HG03060 (cell line): Measurements from ENCODE around the gene LRMDA.

Source experiments
- ATAC-seq: cut with Tn5 transposase; IDR thresholded peaks from one replicate; pipeline ENCODE4 v1.9.1; 2021; ENCODE audit warnings: low read depth, moderate number of reproducible peaks; ENCODE audit not compliant: unreplicated experiment

Gene LRMDA

DNA sequence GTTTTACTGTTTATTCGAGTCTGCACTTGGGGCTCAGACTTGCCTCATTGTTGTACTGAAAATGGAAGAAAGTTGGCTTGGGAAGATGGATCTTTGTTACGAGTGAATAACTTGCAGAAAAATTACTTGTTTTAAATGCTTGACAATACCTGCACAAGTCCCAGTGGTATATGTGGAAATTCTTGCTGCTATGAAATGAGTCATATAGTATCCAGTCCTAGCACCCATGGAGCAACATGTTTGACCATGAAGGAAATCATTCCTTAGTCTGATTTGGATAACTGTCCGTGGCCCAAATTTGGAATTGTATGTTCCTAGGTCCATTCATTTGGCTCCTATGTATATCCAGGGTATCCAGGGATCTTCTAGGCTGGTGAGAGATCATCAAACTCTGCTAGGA, 1109.4 kb downstream of the LRMDA start:
- ATAC-seq = no peak

DNA sequence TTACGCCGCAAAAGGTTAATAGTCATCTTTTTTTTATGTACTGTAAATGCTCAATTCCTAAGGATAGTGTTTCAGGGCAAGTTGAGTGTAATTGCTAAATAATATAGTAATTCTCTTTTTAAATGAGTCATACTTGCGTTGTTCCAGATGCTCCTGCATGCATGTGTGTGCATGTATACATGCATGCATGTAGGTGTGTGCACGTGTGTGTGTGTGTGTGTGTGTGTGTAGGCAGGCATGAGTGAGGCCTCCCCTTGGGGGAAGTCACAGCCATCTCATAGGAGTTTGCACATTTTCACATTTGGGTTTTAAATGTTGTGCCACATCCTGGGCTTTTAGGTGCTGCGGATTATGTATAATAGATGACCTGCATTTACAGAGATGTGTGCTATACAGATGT, 1110.4 kb downstream of the LRMDA start:
- ATAC-seq = no peak

DNA sequence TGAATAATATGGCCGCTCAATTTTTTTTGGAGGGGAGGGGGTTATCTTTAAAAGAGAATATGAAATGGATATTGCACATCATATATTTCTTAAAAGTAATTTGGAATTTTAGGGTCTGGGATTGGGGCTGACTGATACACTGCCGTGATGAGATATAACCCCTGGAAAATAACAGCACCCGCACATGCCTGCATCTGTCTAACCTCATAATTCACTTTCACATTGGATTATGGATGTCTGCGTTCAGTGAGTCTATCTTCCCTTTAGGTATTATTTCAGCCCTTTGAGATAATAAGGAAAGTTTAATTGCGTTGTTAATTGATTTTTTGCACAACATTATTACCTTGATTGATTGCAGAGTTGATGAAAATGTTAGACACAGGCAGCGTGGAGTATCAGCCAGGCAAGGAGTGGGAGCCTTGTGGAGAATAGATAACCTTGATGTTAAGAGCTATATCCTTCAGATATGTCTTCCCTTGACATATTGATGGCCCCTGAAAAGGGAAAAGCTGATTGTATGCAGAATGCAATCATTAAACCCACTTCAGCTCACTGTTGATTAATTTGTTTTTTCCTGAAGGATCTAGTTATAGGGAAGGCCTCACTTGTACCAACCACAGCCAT, 1111.0 kb downstream of the LRMDA start:
- no peak for ATAC-seq

DNA sequence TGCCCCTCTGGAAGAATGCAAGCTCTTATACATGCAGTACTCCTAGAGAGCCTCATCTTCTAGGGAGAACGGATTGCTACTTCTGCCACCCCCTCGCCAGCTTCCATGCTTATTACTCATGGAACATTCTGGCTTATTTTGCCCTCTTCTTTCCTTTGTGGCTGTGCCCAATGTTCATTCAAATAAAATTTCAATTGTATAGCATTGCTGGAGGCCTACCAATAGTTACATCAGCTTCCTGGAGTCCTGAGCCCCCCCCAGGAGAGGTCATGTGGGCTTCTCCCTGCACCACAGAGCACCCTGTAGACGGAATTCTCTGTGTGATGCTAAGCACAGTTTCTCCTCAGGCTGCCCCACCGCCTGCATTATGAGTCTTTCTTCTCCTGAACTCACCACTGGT, 1112.2 kb downstream of the LRMDA start:
- ATAC-seq = no peak

DNA sequence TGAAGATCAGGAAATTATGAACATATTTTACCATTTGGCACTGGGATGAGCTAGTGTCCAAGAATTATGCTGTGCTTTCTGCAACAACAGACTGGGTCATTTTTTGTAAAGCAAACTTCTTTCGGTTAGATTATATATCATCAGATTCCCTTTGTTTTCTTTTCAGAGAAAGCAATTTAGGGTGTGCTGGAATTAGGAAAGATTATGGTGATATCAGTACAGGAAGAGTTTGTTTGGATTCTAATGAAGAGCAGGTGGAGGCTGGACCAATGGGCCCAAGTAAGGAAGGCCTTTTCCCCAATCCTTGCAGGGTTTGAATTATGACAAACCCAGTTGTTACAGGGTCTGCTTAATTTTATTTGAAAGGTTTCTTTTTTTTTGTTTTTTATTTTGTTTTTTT, 1113.4 kb downstream of the LRMDA start:
- no peak for ATAC-seq

DNA sequence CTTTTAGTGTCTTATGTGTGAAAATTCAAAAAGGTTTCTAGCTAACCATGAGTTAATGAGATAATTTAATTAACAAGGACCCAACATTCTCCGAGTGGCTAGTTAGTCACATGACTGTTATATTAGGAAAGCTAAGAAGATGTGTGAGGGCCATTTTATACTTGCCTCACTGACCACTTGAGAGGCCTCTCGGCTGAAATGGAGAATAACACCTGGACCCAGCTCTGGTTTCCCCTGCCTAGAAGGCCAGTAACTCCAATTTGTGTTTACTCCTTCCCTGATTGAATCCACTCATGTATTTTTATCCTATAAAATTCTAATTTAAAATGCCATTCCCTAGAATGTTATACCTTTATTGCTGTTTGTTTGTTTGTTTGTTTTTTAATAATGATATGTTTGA, 1115.0 kb downstream of the LRMDA start:
- no peak for ATAC-seq

DNA sequence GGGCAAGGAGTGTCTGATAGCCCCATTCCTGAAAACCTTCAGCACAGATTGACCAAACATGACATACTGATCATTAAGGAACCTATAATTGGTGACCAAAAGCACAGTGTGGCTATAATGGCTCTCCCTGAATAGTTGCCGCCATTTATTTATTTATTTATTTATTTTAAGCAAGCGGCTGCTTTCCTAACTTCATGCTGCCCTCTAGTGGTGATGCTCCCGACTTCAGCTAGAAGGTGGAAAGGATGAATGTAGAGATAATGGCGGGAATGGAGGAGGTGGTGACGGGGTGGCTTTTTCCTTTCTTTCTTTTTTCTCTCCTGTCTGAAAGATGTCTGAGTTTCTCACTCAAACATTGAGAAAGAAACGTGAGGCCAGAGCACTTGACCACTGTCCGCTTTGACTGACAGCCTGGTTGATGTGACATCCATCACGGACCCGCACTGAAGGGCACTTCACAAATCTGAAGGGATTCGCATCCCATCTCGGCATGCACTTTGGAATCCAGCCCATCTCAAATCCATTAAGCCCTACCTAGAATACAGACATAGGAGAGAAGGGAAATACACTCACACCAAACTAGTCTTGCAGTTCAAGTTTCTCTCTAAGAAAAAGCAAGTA, 1116.0 kb downstream of the LRMDA start:
- ATAC-seq = no peak

DNA sequence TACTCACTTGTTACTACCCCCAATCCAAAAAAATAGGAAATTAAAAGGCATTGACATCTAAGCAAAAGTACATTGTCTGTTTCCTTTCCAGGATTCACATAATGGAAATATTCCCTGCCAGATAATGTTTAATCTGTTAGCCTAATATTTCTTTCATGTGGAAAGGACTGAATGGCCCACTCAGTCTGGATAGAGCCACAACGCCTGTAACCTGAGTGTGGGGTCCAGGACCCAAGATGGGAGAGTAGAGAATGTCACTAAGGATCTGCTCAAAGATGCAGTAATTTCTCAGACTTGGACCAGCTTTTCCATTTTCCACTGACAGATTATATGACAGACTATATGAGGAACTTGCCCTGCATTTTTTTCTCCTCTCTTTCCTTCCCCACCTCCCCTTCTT, 1117.3 kb downstream of the LRMDA start:
- ATAC-seq = no peak

DNA sequence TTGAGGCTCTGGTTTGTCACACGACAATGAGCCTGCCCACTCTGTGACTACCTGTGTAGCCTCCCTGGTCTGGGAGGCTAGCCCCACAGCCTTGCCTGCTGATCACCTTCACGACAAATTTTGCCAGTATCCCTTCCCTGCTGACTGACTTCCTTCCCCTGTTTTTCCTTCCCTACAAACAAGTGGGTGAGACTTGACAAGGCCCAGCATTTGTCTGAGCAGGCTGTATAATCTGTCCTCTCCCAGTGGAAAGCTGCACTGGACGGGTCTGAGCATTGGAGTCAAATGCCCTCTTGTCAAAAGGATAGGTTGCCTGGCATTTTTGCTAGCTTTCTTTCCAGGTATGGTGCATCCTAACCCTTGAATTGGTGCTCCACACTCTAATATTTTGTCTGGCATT, 1117.7 kb downstream of the LRMDA start:
- no peak for ATAC-seq

DNA sequence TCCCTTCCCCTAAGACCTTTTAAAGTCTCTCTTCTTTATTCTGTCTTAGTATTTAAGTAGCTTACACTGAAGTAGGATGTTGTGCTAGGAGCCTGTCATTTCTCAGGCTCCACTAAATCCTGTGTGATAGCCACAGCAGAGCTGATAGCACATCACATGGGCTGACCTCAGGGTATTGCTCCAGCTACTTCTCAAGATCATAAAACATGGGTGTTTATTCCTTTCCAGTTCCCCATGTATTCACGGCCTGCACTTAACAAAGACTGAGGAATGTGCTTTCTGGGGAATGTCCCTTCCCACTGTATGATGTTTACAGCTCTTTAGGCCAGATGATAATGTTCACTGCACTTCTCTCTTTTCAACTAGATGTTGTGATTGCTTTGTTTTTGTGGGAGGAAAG, 1119.4 kb downstream of the LRMDA start:
- ATAC-seq = no peak

DNA sequence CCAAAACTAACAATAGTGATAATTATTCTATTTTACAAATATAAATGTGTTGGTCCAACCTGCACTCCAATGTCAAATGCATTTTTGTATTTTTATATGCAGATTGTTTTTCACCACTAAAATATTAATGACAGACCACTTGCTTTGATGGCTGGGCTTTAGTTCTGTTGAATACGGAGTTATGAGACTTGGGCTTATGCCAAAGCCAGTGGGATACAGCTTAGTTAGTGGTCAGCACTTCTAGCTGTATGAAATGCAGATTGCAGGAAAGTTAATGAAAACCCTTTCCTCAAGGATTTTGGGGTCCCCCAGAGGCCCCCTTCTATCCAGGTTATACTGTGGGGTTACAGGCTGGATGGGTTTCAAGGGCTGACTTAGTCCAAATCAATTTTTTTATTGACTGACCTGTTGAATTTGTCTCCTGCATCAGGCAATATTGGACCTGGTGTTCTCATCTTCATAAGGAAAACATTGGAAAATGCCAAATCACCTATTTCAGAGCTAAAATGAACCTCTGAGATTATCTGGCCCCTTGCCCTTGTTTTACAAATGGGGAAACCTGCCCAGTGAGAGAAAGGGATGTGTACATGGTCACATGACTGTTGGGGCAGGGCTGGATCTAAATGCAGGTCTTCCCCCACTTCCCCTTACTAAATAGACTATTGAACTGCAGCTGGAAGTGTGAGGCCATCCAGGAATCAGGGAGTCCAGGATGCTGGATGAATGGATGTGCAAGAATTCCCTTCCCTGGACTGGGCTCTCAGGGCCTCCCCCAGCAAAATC, 1120.9 kb downstream of the LRMDA start:
- ATAC-seq = no peak

DNA sequence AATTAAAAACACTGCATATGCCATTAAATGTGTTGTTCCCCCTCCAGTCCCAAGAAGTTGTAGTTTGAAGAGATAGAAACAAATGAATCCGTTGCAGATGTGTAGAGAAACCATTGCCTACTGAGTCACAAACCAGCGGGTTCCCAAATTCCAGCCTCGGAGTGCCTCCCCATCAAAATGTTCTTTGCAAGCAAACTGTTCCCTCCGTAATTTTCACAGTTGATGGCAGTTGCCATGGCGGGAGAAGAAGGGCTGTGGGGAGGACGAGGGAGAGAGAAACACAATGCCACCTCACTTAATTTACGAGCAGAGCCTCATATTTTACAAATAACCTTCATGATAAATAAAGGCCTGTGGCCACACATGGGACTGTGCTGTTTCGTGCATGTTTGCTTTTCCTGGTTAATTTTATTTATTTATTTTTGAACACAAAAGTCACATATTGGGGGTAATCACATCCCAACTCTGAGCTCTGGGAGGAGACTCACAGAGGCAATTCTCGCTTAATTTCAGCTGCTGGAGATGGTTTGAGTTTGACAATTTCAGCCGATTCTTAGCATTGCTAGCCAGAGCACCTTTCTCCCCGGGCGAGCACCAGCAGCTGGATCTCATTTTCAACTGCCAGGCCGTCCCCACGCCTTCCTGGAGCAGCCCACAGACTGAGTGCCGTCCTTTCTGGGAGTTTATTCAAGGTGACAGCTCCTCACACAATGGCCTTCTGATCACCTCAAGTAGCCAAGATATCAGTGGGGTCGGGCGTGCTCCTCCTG, 1122.0 kb downstream of the LRMDA start:
- no peak for ATAC-seq

DNA sequence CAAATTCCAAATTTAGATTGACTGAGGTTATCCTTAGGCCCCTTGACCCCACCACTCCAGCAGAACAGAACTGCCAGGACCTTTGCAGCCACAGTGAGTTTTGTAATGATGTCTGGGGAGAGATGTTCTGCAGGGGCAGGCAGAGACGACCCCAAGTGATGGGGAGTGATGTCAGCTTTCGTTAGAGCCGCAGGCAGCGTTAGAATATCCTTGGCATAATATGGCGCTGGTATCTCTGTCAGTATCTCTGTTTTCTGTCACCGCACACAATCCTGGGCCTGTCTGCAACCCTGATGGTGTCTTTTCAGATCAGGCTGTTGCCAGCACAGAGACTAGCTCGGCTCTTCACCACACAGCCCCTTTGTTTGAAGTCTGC, 1122.6 kb downstream of the LRMDA start:
- ATAC-seq = no peak

DNA sequence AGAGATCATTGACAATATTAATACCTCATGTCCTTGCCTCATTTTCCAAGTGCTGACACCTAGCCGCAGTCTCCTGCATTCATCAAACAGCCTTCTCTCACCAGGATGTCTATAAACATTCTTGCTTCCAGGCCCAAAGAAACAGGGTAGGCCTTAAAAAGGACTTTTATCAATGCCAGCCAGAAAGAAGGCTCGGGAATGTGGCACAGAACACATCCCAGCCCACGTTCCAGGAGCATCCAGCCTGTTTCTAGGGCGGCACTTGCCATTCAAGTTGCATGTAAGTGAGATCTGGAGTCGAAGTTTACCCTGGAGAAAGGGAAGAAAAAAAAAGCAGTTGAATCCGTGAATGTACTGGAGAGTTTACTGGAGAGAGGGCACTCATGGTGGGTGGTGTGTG, 1123.1 kb downstream of the LRMDA start:
- no peak for ATAC-seq

DNA sequence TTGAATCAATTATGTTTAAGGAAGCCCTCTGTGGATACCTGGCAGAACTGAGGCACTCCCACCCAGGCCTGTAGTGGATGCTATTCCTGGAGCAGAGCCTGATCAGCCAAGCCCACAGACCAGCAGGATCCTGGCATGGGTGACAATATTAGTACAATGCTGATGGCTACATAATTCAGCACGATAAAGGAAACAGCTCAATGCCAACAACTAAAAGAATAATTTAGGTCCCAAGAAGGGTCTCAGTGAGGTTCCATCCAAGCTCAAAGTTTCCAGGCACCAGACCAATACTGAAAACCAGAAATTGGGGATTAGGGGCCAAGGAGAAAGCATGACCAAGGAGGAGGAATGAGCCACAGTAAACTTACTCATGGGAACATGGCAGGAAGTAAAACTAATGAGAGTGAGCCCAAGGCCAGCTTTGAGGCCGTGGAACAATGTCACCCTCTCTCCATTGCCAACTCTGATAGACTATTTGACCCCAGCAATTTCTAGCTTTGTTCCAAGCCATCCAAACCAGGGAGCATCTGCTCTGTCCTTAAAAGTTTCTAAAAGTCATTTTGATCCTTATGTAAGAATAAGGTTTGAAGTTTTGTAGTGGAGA, 1123.7 kb downstream of the LRMDA start:
- ATAC-seq = no peak

DNA sequence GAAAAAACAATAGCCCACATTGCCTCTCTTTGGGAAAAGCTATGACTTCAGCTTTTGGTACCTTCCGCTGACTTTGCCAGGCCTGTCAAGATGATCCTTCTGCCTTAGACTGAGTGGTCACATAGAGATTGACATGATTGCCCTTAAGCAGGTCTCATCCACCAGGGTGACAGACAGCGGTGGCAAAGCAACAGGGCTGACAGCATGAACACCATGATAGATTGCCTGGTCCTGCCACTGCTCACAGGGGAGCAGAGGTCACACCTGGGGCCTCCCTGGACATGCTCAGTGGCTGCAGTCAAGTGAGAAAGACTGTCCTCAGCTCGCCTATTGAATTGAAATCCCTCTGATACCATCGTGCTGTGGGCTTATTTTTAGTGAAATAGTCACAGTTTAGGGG, 1125.9 kb downstream of the LRMDA start:
- ATAC-seq = no peak

DNA sequence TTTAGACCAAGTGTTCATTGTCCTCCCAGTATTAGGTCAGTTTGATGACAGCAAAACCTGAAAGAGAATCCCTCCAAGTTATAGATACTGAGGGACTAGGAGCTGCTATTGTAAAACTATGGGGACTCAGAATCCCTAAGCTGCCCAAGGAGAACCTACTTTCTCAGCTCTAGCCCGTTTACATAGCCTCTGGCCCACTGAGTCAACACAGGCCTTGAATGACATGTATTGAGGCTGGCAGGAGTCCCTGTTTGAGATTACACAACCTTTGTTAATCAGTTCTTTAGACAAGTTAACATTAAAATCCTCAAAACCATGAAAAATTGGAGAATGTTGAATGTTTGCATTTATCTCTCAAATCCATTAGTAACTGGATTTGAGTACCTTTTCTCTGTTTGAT, 1127.2 kb downstream of the LRMDA start:
- ATAC-seq = no peak

DNA sequence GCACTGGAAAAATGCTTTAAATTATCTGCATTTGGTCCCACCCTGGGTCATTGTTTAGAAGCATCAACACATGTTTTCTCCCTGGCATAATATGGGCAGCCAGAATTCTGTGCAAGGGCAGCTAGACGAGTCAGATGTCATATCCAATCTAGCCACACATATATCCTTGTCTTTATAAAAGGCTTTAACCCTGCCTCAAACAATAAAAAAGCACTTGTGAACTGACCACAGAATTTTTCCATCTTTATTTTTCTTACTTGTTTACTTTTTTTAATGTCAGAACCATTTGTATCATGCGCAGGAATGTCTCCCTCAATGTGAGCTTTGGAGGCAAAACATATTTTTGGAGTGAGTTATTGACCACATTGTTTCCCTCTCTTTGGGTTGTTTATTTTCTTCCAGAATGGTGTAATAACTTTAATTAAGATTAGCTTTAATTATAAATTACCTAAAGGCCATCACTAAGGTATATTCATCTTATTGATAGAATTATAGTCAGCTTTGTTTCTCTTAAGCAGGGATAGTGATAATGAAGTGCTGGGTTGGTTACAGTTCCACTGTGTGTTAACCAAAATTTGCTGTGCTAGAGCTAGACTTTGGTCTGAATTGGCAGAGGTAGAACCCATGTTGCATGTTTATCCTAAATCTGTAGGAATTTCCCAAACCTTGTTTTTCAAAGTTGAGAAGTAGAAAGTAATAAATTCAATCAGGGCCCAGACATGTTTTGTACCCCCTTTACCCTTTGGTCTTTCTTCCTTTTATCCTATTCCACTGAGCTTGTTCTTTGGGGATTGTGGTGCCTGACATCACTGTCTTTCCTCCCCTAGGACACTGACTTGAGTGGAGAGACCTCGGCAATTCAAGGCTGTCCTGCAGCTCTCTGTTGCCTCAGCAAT, 1127.8 kb downstream of the LRMDA start:
- ATAC-seq = no peak

DNA sequence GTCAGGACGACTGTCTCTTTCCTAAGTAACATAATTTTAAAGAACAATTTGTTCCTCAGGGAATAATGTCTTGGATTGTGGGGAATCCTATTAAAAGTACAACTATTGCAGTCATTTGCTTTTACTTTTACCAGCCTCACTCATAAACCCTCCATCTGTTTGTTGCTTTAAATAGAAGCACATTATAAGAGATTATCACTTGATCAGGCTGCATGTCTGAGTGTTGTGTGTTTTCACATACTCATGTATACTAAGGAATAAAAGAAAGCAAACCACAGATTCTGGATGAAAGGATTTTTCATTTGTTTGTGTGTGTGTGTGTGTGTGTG, 1128.4 kb downstream of the LRMDA start:
- no peak for ATAC-seq

DNA sequence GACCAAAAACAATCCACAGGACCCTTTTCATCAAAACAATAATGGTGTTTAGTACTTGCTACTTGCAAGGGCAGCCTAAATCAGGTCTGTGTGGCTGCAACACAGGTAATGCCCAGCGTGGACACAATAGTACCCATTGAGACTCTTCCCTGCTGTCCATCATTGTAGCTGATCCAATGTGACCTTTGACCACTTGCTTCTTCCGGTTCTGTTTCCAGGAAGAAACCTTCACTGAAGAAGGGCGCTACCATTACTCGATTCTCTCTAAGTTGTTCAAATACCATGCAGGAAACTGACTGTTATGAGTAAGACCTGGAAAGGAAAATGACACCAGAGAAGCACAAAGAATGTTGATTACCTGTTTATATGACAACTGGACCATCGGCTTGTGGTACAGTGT, 1128.9 kb downstream of the LRMDA start:
- ATAC-seq = no peak
